GM12878 (cell line): Measurements from ENCODE around the gene S100P. TPM values are rescaled to one million over a fixed set of nuclear protein-coding genes. Genes with fewer than 3 reads are reported as not detected.

Experiments
- ATAC-seq: fragments of 200-7000 bp; cut with Tn5 transposase; 3 replicates; pipeline ENCODE4 v1.9.1; 2020; ENCODE audit warnings: mild to moderate bottlenecking, moderate library complexity
- BruUV-seq: library from RNA; stranded (reverse); fragments of 400-500 nt; replicated peaks from 2 replicates; lab custom pipeline; 2021; lab: Mats Ljungman, UMichigan
- CTCF ChIA-PET: fragments of 300-600 bp; sonication (Branson Sonifier 250); formaldehyde crosslinking; extraction: SDS; loops from one replicate; lab custom pipeline; 2021; ENCODE audit warnings: inconsistent platforms; lab: Yijun Ruan, JAX
- POLR2A ChIA-PET: fragments of 350-600 bp; formaldehyde crosslinking; extraction: SDS; loops from one replicate; lab custom pipeline; 2021; ENCODE audit warnings: inconsistent platforms; lab: Charles Lee
- RAD21 ChIA-PET: fragments of 300-600 bp; sonication (Branson Sonifier 250); formaldehyde crosslinking; loops from one replicate; lab custom pipeline; 2023; ENCODE audit warnings: antibody characterized with exemption; ENCODE audit not compliant: unreplicated experiment; lab: Charles Lee
- SMC1A ChIA-PET: fragments of 300-600 bp; sonication (Branson Sonifier 250); formaldehyde crosslinking; loops from one replicate; lab custom pipeline; 2023; ENCODE audit not compliant: unreplicated experiment, uncharacterized antibody; lab: Charles Lee
- DNase-seq: peaks from one replicate; pipeline ENCODE4 v3.0.0-alpha.2; 2011; ENCODE audit warnings: low read depth, low spot score
- FAIRE-seq: peaks from 3 replicates; lab custom pipeline; 2011; peaks lifted over from hg19 to GRCh38; lab: Jason Lieb, UNC
- H2AFZ ChIP-seq: 2 replicates; pipeline ENCODE4 v1.6.0; 2011; ENCODE audit warnings: low read depth, low read length, control low read depth; ENCODE audit not compliant: control insufficient read depth
- H3K27ac ChIP-seq: 2 replicates; pipeline ENCODE4 v1.5.1; 2011; ENCODE audit warnings: control low read depth; ENCODE audit not compliant: control insufficient read depth, insufficient read depth
- H3K27me3 ChIP-seq, 2 experiments: replicated peaks in 1 of 2; 2 replicates each; pipeline versions ENCODE4 v1.6.0 to v1.6.1; 2011; ENCODE audit warnings: low read length in 1 of 2; ENCODE audit not compliant: control insufficient read depth in 2 of 2, insufficient read depth in 2 of 2
- H3K36me3 ChIP-seq, 2 experiments: 2 replicates each; pipeline ENCODE4 v1.5.1; 2011; ENCODE audit warnings: low read length in 1 of 2; ENCODE audit not compliant: control insufficient read depth in 2 of 2, insufficient read depth in 2 of 2
- H3K4me1 ChIP-seq: 2 replicates; pipeline ENCODE4 v1.6.1; 2011; ENCODE audit warnings: mild to moderate bottlenecking, low read length, moderate library complexity, mixed read lengths; ENCODE audit not compliant: control insufficient read depth, insufficient read depth
- H3K4me2 ChIP-seq: 2 replicates; pipeline ENCODE4 v1.6.0; 2011; ENCODE audit warnings: control low read depth; ENCODE audit not compliant: control insufficient read depth, insufficient read depth
- H3K4me3 ChIP-seq: fragments of 200-600 bp; sonication (generic); 2 replicates; pipeline ENCODE4 v1.5.1; 2016
- H3K79me2 ChIP-seq: 2 replicates; pipeline ENCODE4 v1.6.0; 2011; ENCODE audit warnings: low read length; ENCODE audit not compliant: control insufficient read depth, insufficient read depth
- H3K9ac ChIP-seq: 2 replicates; pipeline ENCODE4 v1.8.0; 2011; ENCODE audit warnings: low read length, control low read depth, mixed read lengths; ENCODE audit not compliant: control insufficient read depth, insufficient read depth
- H3K9me3 ChIP-seq: replicated peaks from 3 replicates; pipeline ENCODE4 v1.5.1; 2011; ENCODE audit warnings: mild to moderate bottlenecking, low read length; ENCODE audit not compliant: control insufficient read depth, insufficient read depth
- H4K20me1 ChIP-seq: 2 replicates; pipeline ENCODE4 v1.6.0; 2011; ENCODE audit not compliant: control insufficient read depth, insufficient read depth
- ASH2L ChIP-seq: fragments of 300-600, 200-600 bp; sonication (generic); IDR thresholded peaks from 2 replicates; pipeline ENCODE4 v1.6.1; 2017; ENCODE audit warnings: low read depth, mild to moderate bottlenecking, borderline replicate concordance
- BRCA1 ChIP-seq: IDR thresholded peaks from 2 replicates; pipeline ENCODE4 v1.6.1; 2011; ENCODE audit warnings: low read depth, low read length, improper control_type of control experiment
- ELK1 ChIP-seq: IDR thresholded peaks from 2 replicates; pipeline ENCODE4 v1.6.1; 2012; ENCODE audit warnings: low read depth, low read length, improper control_type of control experiment
- ESRRA ChIP-seq: IDR thresholded peaks from 2 replicates; pipeline ENCODE4 v1.6.1; 2012; ENCODE audit warnings: mild to moderate bottlenecking, low read length, improper control_type of control experiment
- GABPA ChIP-seq: IDR thresholded peaks from 2 replicates; pipeline ENCODE4 v1.6.1; 2014; ENCODE audit warnings: antibody characterized with exemption, low read depth, mild to moderate bottlenecking, inconsistent platforms
- NFIC ChIP-seq: IDR thresholded peaks from 2 replicates; pipeline ENCODE4 v1.6.1; 2012; ENCODE audit warnings: low read depth, mild to moderate bottlenecking, inconsistent platforms, low read length, moderate library complexity
- NFXL1 ChIP-seq: fragments of 450-650 bp; IDR thresholded peaks from 2 replicates; pipeline ENCODE4 v1.6.1; 2017; ENCODE audit warnings: antibody characterized with exemption, mild to moderate bottlenecking, borderline replicate concordance
- POLR2A ChIP-seq: IDR thresholded peaks from 2 replicates; pipeline ENCODE4 v1.6.1; 2011; ENCODE audit warnings: low read depth, mild to moderate bottlenecking, low read length
- RAD51 ChIP-seq: fragments of 450-650 bp; IDR thresholded peaks from 2 replicates; pipeline ENCODE4 v1.6.1; 2016; ENCODE audit warnings: moderate library complexity, mild to moderate bottlenecking, inconsistent platforms
- RELA ChIP-seq: fragments of 450-650 bp; IDR thresholded peaks from 2 replicates; pipeline ENCODE4 v1.8.0; 2014; ENCODE audit warnings: borderline replicate concordance; ENCODE audit not compliant: partially characterized antibody
- REST ChIP-seq: IDR thresholded peaks from 2 replicates; pipeline ENCODE4 v1.6.1; 2012; ENCODE audit warnings: mild to moderate bottlenecking, low read depth, low read length
- RUNX3 ChIP-seq: IDR thresholded peaks from 2 replicates; pipeline ENCODE4 v1.6.1; 2012; ENCODE audit warnings: low read length, inconsistent platforms
- SIN3A ChIP-seq: IDR thresholded peaks from 2 replicates; pipeline ENCODE4 v1.6.1; 2012; ENCODE audit warnings: low read depth, low read length, improper control_type of control experiment
- SPI1 ChIP-seq: IDR thresholded peaks from 2 replicates; pipeline ENCODE4 v1.6.1; 2011; ENCODE audit warnings: low read depth, mild to moderate bottlenecking, low read length, moderate library complexity, borderline replicate concordance; ENCODE audit not compliant: insufficient read depth
- SREBF1 ChIP-seq: IDR thresholded peaks from 2 replicates; pipeline ENCODE4 v1.6.1; 2012; ENCODE audit warnings: mild to moderate bottlenecking, low read length
- SUZ12 ChIP-seq: fragments of 200-600 bp; sonication (generic); IDR thresholded peaks from one replicate; pipeline ENCODE4 v1.6.1; 2018; ENCODE audit warnings: antibody characterized with exemption, mild to moderate bottlenecking; ENCODE audit not compliant: unreplicated experiment
- ZNF207 ChIP-seq: fragments of 450-650 bp; IDR thresholded peaks from 2 replicates; pipeline ENCODE4 v1.6.1; 2014; ENCODE audit warnings: antibody characterized with exemption, mild to moderate bottlenecking, borderline replicate concordance
- ZNF384 ChIP-seq: IDR thresholded peaks from 2 replicates; pipeline ENCODE4 v1.6.1; 2012; ENCODE audit warnings: low read depth, mild to moderate bottlenecking, low read length, improper control_type of control experiment, borderline replicate concordance
- WGBS: methylation state at CpG from one replicate; pipeline ENCODE4 v1.1.6; 2016; ENCODE audit warnings: low lambda C conversion rate; ENCODE audit not compliant: insufficient replicate concordance, insufficient coverage; ENCODE audit errors: missing lambda C conversion rate; 5-methylcytosine and 5-hydroxymethylcytosine counted together
- in situ Hi-C: fragments of 300-500 bp; cut with MboI; formaldehyde crosslinking; loops from 9 replicates; pipeline ENCODE4 v1.14.3; 2018; ENCODE audit warnings: mixed read lengths
- intact Hi-C: fragments of 100-400 bp; cut with micrococcal nuclease; formaldehyde crosslinking; loops from one replicate; pipeline ENCODE4 v1.14.2; 2022; ENCODE audit not compliant: unreplicated experiment
- polyA plus RNA-seq, 11 experiments: library from polyadenylated mRNA; depleted of rRNA in 4 of 11; unstranded in 6 of 11; stranded (reverse) in 5 of 11; fragments of >200 nt; fragmentation: Nextera tagmentation in 4 of 11; fragmentation: Illumina TruSeq in 1 of 11; extraction: Ambion mirVana in 4 of 11; extraction: Trizol in 1 of 11; gene quantifications; 1 replicate in 1 of 11; 2 replicates in 10 of 11; pipeline versions ENCODE4 v1.2.1 to v1.2.3, GENCODE V29; 2011 to 2016; ENCODE audit warnings: inconsistent platforms in 2 of 11, missing spikeins in 2 of 11, low read depth in 1 of 11
- total RNA-seq, 4 experiments: library from RNA; depleted of rRNA in 3 of 4; stranded (reverse); fragments of >200 nt in 3 of 4; fragmentation: Illumina TruSeq in 1 of 4; extraction: Trizol in 1 of 4; gene quantifications; 2 replicates each; pipeline versions ENCODE4 v1.2.1 to v1.2.3, GENCODE V29; 2013 to 2021

Gene S100P
- total and polyA plus RNA-seq, 10 of the 15 experiments (the other 5 are each of a cell fraction or from before 2014, with no cell fraction given) = 0.90 TPM; not detected in 9

- TF ChIP-seq SUZ12 = no peak
- no peak for TF ChIP-seq ZNF384
- no peak for TF ChIP-seq RELA
- no peak for TF ChIP-seq SPI1
- no peak for TF ChIP-seq ASH2L
These were observed 39.9 kb downstream of the S100P start (continued) for GRCh38 chr4:6733358-6734164.

- no peaks in the 10 kb centered on the region; a peak in 1 of 4 replicates for H3K27me3 ChIP-seq
- ATAC-seq (no peak), DNase-seq (no peak), FAIRE-seq (no peak)
- no TSS peak for BruUV-seq
- H3K9ac ChIP-seq = no peak overlapping the region
- H3K4me1 ChIP-seq = no peaks in the 10 kb centered on the region
- H3K4me3 ChIP-seq = no peak overlapping the region
- H2AFZ ChIP-seq = peak overlapping the region; percentile 4; the same call in 1 of the 2 replicates
- intact Hi-C loops = no loop called here
- WGBS = 44% methylated on average over 16 of the region's 16 CpGs
- H4K20me1 ChIP-seq = no peaks in the 10 kb centered on the region
- ChIA-PET RAD21 (interaction anchor here (0.8 to 1.1 kb wide), 2 partner anchors 14 to 17 kb away, joined by 3 to 4 read pairs; no protein-coding TSS in a partner anchor), CTCF (interaction anchor here (1.0 to 2.2 kb wide), 2 partner anchors 17 to 139 kb away, joined by 3 to 13 read pairs; no protein-coding TSS in a partner anchor), SMC1A (interaction anchor here (1.0 to 1.8 kb wide), 3 partner anchors 17 to 139 kb away, joined by 3 to 9 read pairs (median 5); no protein-coding TSS in a partner anchor), POLR2A (interaction anchor here (0.7 kb wide), 1 partner anchor 9 kb away, joined by 5 read pairs; no protein-coding TSS in a partner anchor)
- H3K27ac ChIP-seq = no peak overlapping the region
- H3K9me3 ChIP-seq = no peaks in the 10 kb centered on the region
- in situ Hi-C loops = no loop called here
- no peaks in the 10 kb centered on the region for H3K36me3 ChIP-seq
- no peak overlapping the region for H3K4me2 ChIP-seq
- H3K79me2 ChIP-seq = no peaks in the 10 kb centered on the region
- TF ChIP-seq GABPA = no peak
- no peak for TF ChIP-seq ELK1
- no peak for TF ChIP-seq ZNF207
- TF ChIP-seq NFIC = no peak
- TF ChIP-seq RAD51 = no peak
- TF ChIP-seq BRCA1 = no peak
- no peak for TF ChIP-seq RELA
- TF ChIP-seq RUNX3 = no peak
- TF ChIP-seq ESRRA = no peak
- no peak for TF ChIP-seq SREBF1
- TF ChIP-seq SIN3A = no peak
- no peak for TF ChIP-seq NFXL1
- no peak for TF ChIP-seq POLR2A
- no peak for TF ChIP-seq REST
These were observed 40.6 kb downstream of the S100P start for GRCh38 chr4:6734165-6734786.
